Suprapubic skin (tissue), 4 donors: Measurements from ENCODE around the gene GET4. TPM values are rescaled to one million over a fixed set of nuclear protein-coding genes. Genes with fewer than 3 reads are reported as not detected.

Experiments
- DNase-seq, 2 donors: peaks; one replicate each; pipeline ENCODE4 v3.0.0-alpha.2; 2019; ENCODE audit warnings: low spot score in 2 of 2
- H3K27ac ChIP-seq: fragments of 200-600 bp; sonication (generic); one replicate; pipeline ENCODE4 v1.5.1; 2019
- H3K27me3 ChIP-seq: fragments of 200-600 bp; sonication (generic); one replicate; pipeline ENCODE4 v1.5.1; 2019
- H3K36me3 ChIP-seq: fragments of 200-600 bp; sonication (generic); one replicate; pipeline ENCODE4 v1.5.1; 2019
- H3K4me1 ChIP-seq: fragments of 200-600 bp; sonication (generic); one replicate; pipeline ENCODE4 v1.5.1; 2019
- H3K4me3 ChIP-seq: fragments of 200-600 bp; sonication (generic); one replicate; pipeline ENCODE4 v1.5.1; 2019; ENCODE audit warnings: mild to moderate bottlenecking
- H3K9me3 ChIP-seq: fragments of 200-600 bp; sonication (generic); one replicate; pipeline ENCODE4 v1.5.1; 2019
- CTCF ChIP-seq, 2 donors: fragments of 200-600 bp in 1 of 2; fragments of 450-650 bp in 1 of 2; sonication (generic) in 1 of 2; IDR thresholded peaks; one replicate each; pipeline ENCODE4 v1.5.1; 2016 to 2019; ENCODE audit warnings: antibody characterized with exemption in 2 of 2, mild to moderate bottlenecking in 1 of 2, moderate library complexity in 1 of 2
- EP300 ChIP-seq: sonication (generic); formaldehyde crosslinking; IDR thresholded peaks from one replicate; pipeline ENCODE4 v1.6.1; 2017; ENCODE audit warnings: antibody characterized with exemption
- POLR2A ChIP-seq, 2 donors: fragments of 450-650 bp; IDR thresholded peaks; one replicate each; pipeline ENCODE4 v1.6.1; 2017; ENCODE audit warnings: antibody characterized with exemption in 2 of 2, mild to moderate bottlenecking in 2 of 2, moderate library complexity in 2 of 2
- POLR2AphosphoS5 ChIP-seq, 3 donors: sonication (generic); formaldehyde crosslinking; IDR thresholded peaks; one replicate each; pipeline ENCODE4 v1.6.1; 2017; ENCODE audit warnings: antibody characterized with exemption in 3 of 3
- WGBS: methylation state at CpG from one replicate; pipeline ENCODE4 v1.1.5; 2018; 5-methylcytosine and 5-hydroxymethylcytosine counted together
- total RNA-seq, 4 donors: library from RNA; depleted of rRNA; stranded (reverse); fragments of >200 nt; gene quantifications; one replicate each; pipeline ENCODE4 v1.1.0, GENCODE V29; 2016

GET4 gene
- total RNA-seq, 4 donors from 2014 or later, result 27.7 to 58.2 (median 47.8) TPM

DNA sequence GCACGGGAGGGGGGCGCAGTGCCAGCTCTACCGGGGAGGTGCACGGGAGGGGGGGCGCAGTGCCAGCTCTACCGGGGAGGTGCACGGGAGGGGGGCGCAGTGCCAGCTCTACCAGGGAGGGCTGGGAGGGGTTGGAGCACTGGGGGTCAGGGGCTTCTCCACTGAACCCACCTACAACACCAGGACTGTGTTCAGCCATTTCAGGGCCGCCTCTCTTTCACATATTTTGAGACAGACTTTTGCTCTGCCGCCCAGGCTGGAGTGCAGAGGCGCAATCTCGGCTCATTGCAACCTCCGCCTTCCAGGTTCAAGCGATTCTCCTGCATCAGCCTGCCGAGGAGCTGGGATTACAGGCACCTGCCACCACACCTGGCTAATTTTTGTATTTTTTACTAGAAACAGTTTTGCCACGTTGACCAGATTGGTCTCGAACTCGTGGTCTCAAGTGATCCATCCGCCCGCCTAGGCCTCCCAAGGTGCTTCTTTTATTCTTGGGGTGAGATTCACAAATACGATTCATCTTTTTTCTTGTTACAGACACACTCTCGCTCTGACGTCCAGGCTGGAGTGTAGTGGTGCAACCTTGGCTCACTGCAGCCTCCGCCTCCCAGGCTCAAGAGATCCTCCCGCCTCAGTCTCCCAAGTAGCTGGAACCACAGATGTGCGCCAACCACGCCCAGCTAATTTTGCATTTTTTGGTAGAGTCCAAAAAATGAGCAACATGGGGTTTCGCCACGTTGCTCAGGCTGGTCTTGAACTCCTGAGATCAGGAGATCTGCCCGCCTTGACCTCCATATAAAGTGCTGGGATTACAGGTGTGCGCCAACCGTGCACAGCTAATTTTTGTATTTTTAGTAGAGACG is 41.1 kb downstream of the GET4 start:
- no peak overlapping the region for H3K4me3 ChIP-seq
- no peaks in the 10 kb centered on the region for H3K9me3 ChIP-seq
- no peaks in the 10 kb centered on the region for H3K36me3 ChIP-seq
- no peak overlapping the region for H3K27ac ChIP-seq
- H3K27me3 ChIP-seq, result peaks cover 11% of the 10 kb centered on the region
- 67% methylated on average over 24 of the region's 33 CpGs for WGBS
- H3K4me1 ChIP-seq, result peaks cover 27% of the 10 kb centered on the region
- TF ChIP-seq EP300 (no peak), POLR2A (IDR thresholded peaks at IDR 0.05) (no peak), POLR2AphosphoS5 (IDR thresholded peaks at IDR 0.05) (no peak), CTCF (IDR thresholded peaks at IDR 0.05) (no peak)
- peak; percentile 44 to 63 for DNase-seq

GRCh38 chr7:918118-918425 is 41.7 kb downstream of the GET4 start:
- Histone ChIP-seq H3K4me3 (no peak overlapping the region), H3K27me3 (peaks cover 11% of the 10 kb centered on the region), H3K4me1 (peaks cover 33% of the 10 kb centered on the region), H3K27ac (no peak overlapping the region), H3K9me3 (no peaks in the 10 kb centered on the region), H3K36me3 (no peaks in the 10 kb centered on the region)
- TF ChIP-seq EP300, result no peak
- no peak for TF ChIP-seq POLR2AphosphoS5 (IDR thresholded peaks at IDR 0.05)
- TF ChIP-seq CTCF (IDR thresholded peaks at IDR 0.05), result no peak
- no peak for TF ChIP-seq POLR2A (IDR thresholded peaks at IDR 0.05)
- peak; percentile 46 to 56 for DNase-seq
- WGBS, result 84% methylated on average over 9 of the region's 9 CpGs

DNA sequence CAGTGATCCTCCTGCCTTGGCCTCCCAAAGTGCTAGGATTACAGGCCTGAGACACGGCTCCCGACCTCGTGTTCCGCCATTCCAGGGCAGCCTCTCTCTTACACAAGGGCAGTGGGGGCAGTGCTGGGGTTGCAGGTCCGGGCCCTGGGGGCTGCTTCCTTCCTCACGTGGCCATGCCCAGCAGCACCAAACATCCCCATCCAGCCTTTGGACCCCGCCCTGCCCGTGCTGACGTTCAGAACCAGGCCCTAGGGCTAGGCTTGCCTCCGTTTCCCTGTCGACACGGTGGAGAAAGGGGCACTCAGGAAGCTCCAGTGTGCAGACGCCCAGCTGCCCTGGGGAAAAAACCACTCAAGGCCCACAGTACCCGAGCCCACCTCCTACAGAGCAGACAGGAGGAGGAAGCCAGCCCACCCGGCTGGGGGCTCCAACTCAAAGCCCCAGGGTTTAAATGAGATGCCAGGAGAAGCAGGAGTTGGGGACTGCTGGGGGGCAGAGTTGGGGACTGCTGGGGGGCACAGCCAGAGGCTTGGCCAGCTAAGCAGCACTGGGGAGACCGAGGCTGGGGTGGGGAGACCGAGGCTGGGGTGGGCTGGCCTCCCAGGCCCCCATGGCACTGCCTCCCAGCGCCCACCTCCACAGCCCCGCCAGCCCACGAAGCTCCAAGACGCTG is 42.2 kb downstream of the GET4 start:
- DNase-seq, result peak; percentile 45 to 72
- Histone ChIP-seq H3K4me1 (peaks cover 38% of the 10 kb centered on the region), H3K36me3 (no peaks in the 10 kb centered on the region), H3K9me3 (no peaks in the 10 kb centered on the region), H3K27ac (no peak overlapping the region), H3K4me3 (no peak overlapping the region), H3K27me3 (peaks cover 11% of the 10 kb centered on the region)
- TF ChIP-seq EP300 (no peak), POLR2A (IDR thresholded peaks at IDR 0.05) (no peak), POLR2AphosphoS5 (IDR thresholded peaks at IDR 0.05) (no peak), CTCF (IDR thresholded peaks at IDR 0.05) (no peak)
- WGBS, result 70% methylated on average over 11 of the region's 21 CpGs

- WGBS, result 64% methylated on average over 3 of the region's 13 CpGs
- TF ChIP-seq CTCF (IDR thresholded peaks at IDR 0.05) (no peak), POLR2A (IDR thresholded peaks at IDR 0.05) (no peak), POLR2AphosphoS5 (IDR thresholded peaks at IDR 0.05) (no peak), EP300 (no peak)
- DNase-seq, result peak; percentile 54 to 56
Measured at GRCh38 chr7:919114-919442, 42.7 kb downstream of the GET4 start.

DNA sequence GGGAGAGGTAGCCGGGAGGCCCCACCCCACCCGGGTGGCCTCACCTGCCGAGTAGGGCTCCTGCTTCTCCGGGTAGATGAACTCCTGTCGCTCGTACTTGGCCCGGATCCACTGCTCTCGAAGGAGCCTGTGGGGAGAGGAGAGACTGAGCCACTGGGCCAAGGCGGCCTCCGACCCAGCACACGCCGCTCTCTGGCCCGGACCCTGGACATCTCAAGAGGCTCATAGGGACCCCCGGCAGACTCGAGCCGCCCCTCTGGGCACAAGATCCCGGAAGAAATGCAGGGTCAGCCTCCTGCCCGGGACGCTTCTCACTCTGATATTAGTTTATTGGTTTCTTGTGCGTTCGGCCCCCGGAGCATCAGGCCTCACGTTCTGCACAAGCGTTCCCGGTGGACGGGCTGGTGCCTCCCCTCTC is 43.6 kb downstream of the GET4 start:
- Histone ChIP-seq H3K9me3 (no peaks in the 10 kb centered on the region), H3K4me1 (peaks cover 33% of the 10 kb centered on the region), H3K27ac (no peak overlapping the region), H3K27me3 (peaks cover 11% of the 10 kb centered on the region), H3K36me3 (no peaks in the 10 kb centered on the region), H3K4me3 (no peak overlapping the region)
- WGBS, result 77% methylated on average over 22 of the region's 26 CpGs
- TF ChIP-seq CTCF (IDR thresholded peaks at IDR 0.05) (no peak), POLR2AphosphoS5 (IDR thresholded peaks at IDR 0.05) (no peak), POLR2A (IDR thresholded peaks at IDR 0.05) (no peak), EP300 (no peak)
- peak; percentile 37 to 75 for DNase-seq

More at GRCh38 chr7:919114-919442, 42.7 kb downstream of the GET4 start:
- H3K4me1 ChIP-seq, result peaks cover 37% of the 10 kb centered on the region
- H3K4me3 ChIP-seq, result no peak overlapping the region
- H3K27ac ChIP-seq, result no peak overlapping the region
- H3K27me3 ChIP-seq, result peaks cover 11% of the 10 kb centered on the region
- no peaks in the 10 kb centered on the region for H3K36me3 ChIP-seq
- no peaks in the 10 kb centered on the region for H3K9me3 ChIP-seq
